Calu3 (cell line): ENCODE data around the gene SLC9A2. TPM values are rescaled to one million over a fixed set of nuclear protein-coding genes. Genes with fewer than 3 reads are reported as not detected.

Source experiments
- BruUV-seq: library from RNA; stranded (reverse); fragments of 400-500 nt; replicated peaks from 2 replicates; lab custom pipeline; 2021; lab: Mats Ljungman, UMichigan
- CTCF ChIA-PET: fragments of 300-600 bp; sonication (Branson Sonifier 250); formaldehyde crosslinking; loops from one replicate; lab custom pipeline; 2022; ENCODE audit warnings: antibody characterized with exemption; lab: Charles Lee
- DNase-seq: peaks from one replicate; pipeline ENCODE4 v3.0.0; 2022
- H3K27ac Mint-ChIP-seq: one replicate; pipeline ENCODE4 v1.8.0; 2022; ENCODE audit warnings: mixed read lengths; ENCODE audit not compliant: unreplicated experiment
- H3K27me3 Mint-ChIP-seq: one replicate; pipeline ENCODE4 v1.8.0; 2022; ENCODE audit warnings: mixed read lengths; ENCODE audit not compliant: unreplicated experiment
- H3K36me3 Mint-ChIP-seq: one replicate; pipeline ENCODE4 v1.8.0; 2022; ENCODE audit warnings: mild to moderate bottlenecking, moderate library complexity, mixed read lengths; ENCODE audit not compliant: insufficient read depth, unreplicated experiment
- H3K4me1 Mint-ChIP-seq: one replicate; pipeline ENCODE4 v1.8.0; 2022; ENCODE audit warnings: mild to moderate bottlenecking, low read depth, mixed read lengths; ENCODE audit not compliant: unreplicated experiment
- H3K4me3 Mint-ChIP-seq: one replicate; pipeline ENCODE4 v1.8.0; 2022; ENCODE audit warnings: mild to moderate bottlenecking, low read depth, moderate library complexity, mixed read lengths; ENCODE audit not compliant: unreplicated experiment
- H3K9me3 Mint-ChIP-seq: one replicate; pipeline ENCODE4 v1.8.0; 2022; ENCODE audit warnings: low read depth, mixed read lengths; ENCODE audit not compliant: unreplicated experiment
- intact Hi-C: fragments of 100-400 bp; cut with micrococcal nuclease; formaldehyde crosslinking; loops from one replicate; pipeline ENCODE4 v1.10.0; 2022; ENCODE audit not compliant: unreplicated experiment
- total RNA-seq: library from RNA; stranded (reverse); gene quantifications from 2 replicates; pipeline ENCODE4 v1.2.3, GENCODE V29; 2022
- TF ChIP-seq, protein P1 (sequence below): fragments of 200-600 bp; IDR thresholded peaks from one replicate; pipeline ENCODE4 v1.8.0; 2022; ENCODE audit warnings: antibody characterized with exemption; ENCODE audit not compliant: unreplicated experiment

SLC9A2 gene
- total RNA-seq, 1 experiment from 2014 or later: 5.7 TPM

GRCh38 chr2:102620332-102620731, 979 bp downstream of the SLC9A2 start:
- CTCF ChIA-PET: interaction anchor here (0.6 kb wide), 1 partner anchor 681 kb away, joined by 3 read pairs; no protein-coding TSS in a partner anchor
- H3K9me3 Mint-ChIP-seq: no peaks in the 10 kb centered on the region
- TF ChIP-seq, protein P1, sequence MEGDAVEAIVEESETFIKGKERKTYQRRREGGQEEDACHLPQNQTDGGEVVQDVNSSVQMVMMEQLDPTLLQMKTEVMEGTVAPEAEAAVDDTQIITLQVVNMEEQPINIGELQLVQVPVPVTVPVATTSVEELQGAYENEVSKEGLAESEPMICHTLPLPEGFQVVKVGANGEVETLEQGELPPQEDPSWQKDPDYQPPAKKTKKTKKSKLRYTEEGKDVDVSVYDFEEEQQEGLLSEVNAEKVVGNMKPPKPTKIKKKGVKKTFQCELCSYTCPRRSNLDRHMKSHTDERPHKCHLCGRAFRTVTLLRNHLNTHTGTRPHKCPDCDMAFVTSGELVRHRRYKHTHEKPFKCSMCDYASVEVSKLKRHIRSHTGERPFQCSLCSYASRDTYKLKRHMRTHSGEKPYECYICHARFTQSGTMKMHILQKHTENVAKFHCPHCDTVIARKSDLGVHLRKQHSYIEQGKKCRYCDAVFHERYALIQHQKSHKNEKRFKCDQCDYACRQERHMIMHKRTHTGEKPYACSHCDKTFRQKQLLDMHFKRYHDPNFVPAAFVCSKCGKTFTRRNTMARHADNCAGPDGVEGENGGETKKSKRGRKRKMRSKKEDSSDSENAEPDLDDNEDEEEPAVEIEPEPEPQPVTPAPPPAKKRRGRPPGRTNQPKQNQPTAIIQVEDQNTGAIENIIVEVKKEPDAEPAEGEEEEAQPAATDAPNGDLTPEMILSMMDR: no peak
- intact Hi-C loops: loop anchor here (2.0 kb wide), 1 partner anchor 82 kb away; no protein-coding TSS in a partner anchor
- BruUV-seq: no TSS peak
- H3K4me3 Mint-ChIP-seq: peak overlapping the region; percentile 85
- peak; percentile 61 for DNase-seq
- peaks cover 34% of the 10 kb centered on the region for H3K4me1 Mint-ChIP-seq
- H3K27me3 Mint-ChIP-seq: no peaks in the 10 kb centered on the region
- H3K27ac Mint-ChIP-seq: peak overlapping the region; percentile 70
- H3K36me3 Mint-ChIP-seq: peaks cover 21% of the 10 kb centered on the region

- intact Hi-C loops: loop anchor here (2.0 kb wide), 1 partner anchor 81 kb away; no protein-coding TSS in a partner anchor
- H3K36me3 Mint-ChIP-seq: peaks cover 21% of the 10 kb centered on the region
- TF ChIP-seq, protein P1: no peak
- no peaks in the 10 kb centered on the region for H3K27me3 Mint-ChIP-seq
- DNase-seq: no peak
- H3K4me3 Mint-ChIP-seq: peak overlapping the region; percentile 30
- CTCF ChIA-PET: no interaction called here
- no peaks in the 10 kb centered on the region for H3K9me3 Mint-ChIP-seq
- peaks cover 34% of the 10 kb centered on the region for H3K4me1 Mint-ChIP-seq
- no TSS peak for BruUV-seq
- no peak overlapping the region for H3K27ac Mint-ChIP-seq
Observed at GRCh38 chr2:102621630-102622029, 2.3 kb downstream of the SLC9A2 start.

DNA sequence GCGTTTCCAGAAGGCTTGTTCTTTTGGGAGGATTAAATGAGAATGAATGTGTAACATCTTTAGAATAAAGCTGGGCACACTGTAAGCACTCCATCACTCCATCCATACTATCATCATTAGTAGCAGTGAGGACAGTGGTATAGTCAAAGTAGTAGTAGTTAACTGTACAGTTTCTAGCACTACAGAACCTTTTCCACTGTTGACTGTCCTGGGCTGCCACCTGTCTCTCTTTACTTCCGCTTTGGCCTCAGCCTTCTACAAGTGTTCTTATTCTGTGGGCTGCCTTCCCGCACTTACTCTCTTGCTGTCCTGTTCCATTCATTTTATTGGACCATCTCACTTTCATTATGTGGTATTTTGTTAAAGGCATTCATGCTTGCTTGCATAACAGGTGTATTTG, 3.3 kb downstream of the SLC9A2 start:
- intact Hi-C loops: no loop called here
- no TSS peak for BruUV-seq
- Mint-ChIP-seq H3K27ac (no peak overlapping the region), H3K4me1 (peaks cover 34% of the 10 kb centered on the region), H3K9me3 (no peaks in the 10 kb centered on the region), H3K27me3 (no peaks in the 10 kb centered on the region), H3K36me3 (peaks cover 21% of the 10 kb centered on the region), H3K4me3 (no peak overlapping the region)
- TF ChIP-seq, protein P1: no peak
- CTCF ChIA-PET: no interaction called here
- DNase-seq: no peak

- H3K4me3 Mint-ChIP-seq: no peak overlapping the region
- TF ChIP-seq, protein P1: no peak
- BruUV-seq: no TSS peak
- H3K27ac Mint-ChIP-seq: no peak overlapping the region
- no peaks in the 10 kb centered on the region for H3K9me3 Mint-ChIP-seq
- CTCF ChIA-PET: no interaction called here
- intact Hi-C loops: no loop called here
- peaks cover 13% of the 10 kb centered on the region for H3K4me1 Mint-ChIP-seq
- no peaks in the 10 kb centered on the region for H3K27me3 Mint-ChIP-seq
- no peaks in the 10 kb centered on the region for H3K36me3 Mint-ChIP-seq
- DNase-seq: no peak
Observed at GRCh38 chr2:102630458-102630857, 11.1 kb downstream of the SLC9A2 start.
